22Rv1 (cell line): Measurements from ENCODE around the gene NFATC1.

Experiments used
- H3K27ac ChIP-seq: fragments of 450-650 bp; 2 replicates; pipeline ENCODE4 v1.5.1; 2017
- CTCF ChIP-seq: fragments of 450-650 bp; IDR thresholded peaks from 2 replicates; pipeline ENCODE4 v1.5.1; 2017; ENCODE audit warnings: mild to moderate bottlenecking
- ZFX ChIP-seq: fragments of 450-650 bp; IDR thresholded peaks from 2 replicates; pipeline ENCODE4 v1.6.1; 2017; ENCODE audit warnings: antibody characterized with exemption, borderline replicate concordance

Gene NFATC1

GRCh38 chr18:79382681-79383387 lies 12.9 kb upstream of the NFATC1 start:
- no peak for TF ChIP-seq CTCF
- no peak for TF ChIP-seq ZFX

GRCh38 chr18:79383388-79384056 lies 12.2 kb upstream of the NFATC1 start:
- H3K27ac ChIP-seq: no peak overlapping the region
- TF ChIP-seq ZFX (no peak), CTCF (no peak)

More at GRCh38 chr18:79382681-79383387, 12.9 kb upstream of the NFATC1 start:
- no peak overlapping the region for H3K27ac ChIP-seq

DNA sequence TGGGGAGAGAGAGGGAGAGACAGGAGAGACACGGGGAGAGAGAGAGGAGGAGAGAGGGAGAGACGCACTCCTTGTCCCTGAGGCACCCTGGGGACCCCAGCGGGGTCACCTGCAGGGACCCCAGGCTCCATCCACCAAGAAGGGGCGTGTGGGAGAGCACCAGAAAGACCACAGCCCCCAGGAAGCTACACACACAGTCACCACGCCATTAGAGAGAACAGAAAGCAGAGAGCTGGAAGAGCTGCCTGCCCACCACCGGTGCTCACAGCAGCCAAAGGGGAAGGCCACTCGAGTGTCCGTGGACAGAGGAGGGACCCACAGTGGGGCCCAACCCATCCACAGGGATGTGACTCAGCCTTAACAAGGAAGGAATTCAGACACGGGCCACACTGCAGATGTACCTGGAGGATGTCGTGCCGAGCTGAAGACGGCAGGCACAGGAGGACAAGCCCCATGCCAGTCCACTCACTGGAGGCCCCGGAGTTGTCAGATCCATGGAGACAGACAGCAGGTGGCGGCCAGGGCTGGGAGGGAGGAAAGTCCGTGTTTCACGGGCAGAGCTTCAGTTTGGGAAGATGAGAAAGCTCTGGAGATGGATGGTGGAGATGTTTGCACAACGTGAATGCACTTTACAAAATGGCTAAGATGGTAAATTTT lies 11.5 kb upstream of the NFATC1 start:
- TF ChIP-seq CTCF: no peak
- H3K27ac ChIP-seq: no peak overlapping the region

DNA sequence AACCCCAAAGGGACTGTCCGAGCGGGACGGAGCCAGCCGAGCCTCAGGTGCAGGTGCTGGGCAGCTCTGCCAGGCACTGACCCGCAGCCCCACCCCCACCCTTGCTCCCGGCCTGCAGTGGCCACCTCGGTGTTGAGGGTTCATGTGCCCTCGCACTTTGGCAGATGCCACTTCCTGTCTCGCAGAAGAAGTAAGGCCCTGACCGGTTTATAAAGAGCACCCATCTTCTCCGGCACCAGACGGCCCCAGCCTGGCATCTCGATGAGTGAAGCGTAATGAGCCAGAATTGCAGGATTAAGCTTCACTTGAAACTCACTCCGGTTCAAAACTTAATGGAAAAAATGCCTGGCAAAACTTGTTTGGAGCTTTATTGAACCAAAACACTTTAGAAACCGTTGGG lies 10.9 kb upstream of the NFATC1 start:
- TF ChIP-seq CTCF: no peak
- TF ChIP-seq ZFX: no peak

DNA sequence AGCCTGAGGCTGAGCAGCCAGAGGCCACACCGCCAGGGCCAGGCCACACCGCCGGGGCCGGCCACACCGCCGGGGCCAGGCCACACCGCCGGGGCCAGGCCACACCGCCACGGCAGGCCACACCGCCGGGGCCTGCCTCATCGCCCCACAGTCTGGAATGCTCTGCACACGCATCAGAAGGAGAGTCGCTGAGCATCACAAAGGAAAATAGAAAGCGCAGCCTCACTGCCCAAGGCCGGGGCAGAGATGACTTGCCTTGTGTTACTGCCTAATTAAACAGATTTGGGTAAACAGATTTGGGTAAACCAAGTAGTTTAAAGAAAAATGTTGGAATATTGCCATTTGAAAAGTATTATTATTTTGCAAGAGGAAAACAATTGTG lies 10.4 kb upstream of the NFATC1 start:
- H3K27ac ChIP-seq: no peak overlapping the region
- TF ChIP-seq CTCF: no peak
- no peak for TF ChIP-seq ZFX

More for the DNA sequence above, 10.9 kb upstream of the NFATC1 start:
- no peak overlapping the region for H3K27ac ChIP-seq

DNA sequence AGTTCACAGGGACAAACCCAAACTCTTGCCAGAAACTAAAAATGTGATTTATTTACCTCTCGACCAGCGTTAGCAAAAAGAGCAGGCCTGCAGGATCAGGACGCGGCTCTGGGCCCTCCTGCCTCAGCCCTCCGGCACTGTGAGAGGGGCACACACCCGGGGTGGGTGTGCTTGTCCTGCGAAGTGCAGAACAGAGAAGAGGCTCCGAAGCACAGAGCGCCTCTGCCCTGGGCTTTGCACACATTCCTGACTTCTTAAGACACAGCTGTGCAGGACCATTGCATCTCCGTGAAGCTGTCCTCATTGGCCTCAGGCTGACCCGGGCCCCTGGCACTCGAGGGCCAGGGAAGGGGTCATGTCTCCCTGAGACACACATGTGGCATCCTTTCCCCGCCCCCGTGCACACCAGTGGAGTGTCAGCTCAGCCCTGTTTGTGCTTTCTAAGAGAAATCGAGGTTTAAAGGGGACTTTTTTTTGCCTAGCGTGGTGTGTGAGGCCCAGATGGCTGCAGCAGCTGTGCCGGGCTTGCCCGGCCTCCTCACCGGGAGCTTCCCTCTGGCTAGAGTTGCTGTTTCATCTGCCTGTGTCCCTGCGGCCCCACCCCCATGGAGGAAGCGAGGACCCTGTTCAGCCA lies 9.9 kb upstream of the NFATC1 start:
- no peak overlapping the region for H3K27ac ChIP-seq
- TF ChIP-seq ZFX (no peak), CTCF (no peak)

- TF ChIP-seq CTCF: no peak
- no peak for TF ChIP-seq ZFX
- H3K27ac ChIP-seq: no peak overlapping the region
These were observed 9.2 kb upstream of the NFATC1 start for GRCh38 chr18:79386547-79386946.
